C4-2B (cell line): ENCODE results near the gene COG5.

ENCODE experiments used
- H3K27ac ChIP-seq: fragments of 450-650 bp; 2 replicates; pipeline ENCODE4 v1.5.1; 2017
- ZFX ChIP-seq: fragments of 450-650 bp; IDR thresholded peaks from 2 replicates; pipeline ENCODE4 v1.6.1; 2017
- TF ChIP-seq, protein P1 (sequence below): fragments of 450-650 bp; conservative IDR thresholded peaks from 2 replicates; pipeline ENCODE4 v1.5.1; 2017; ENCODE audit warnings: mild to moderate bottlenecking

COG5 gene

DNA sequence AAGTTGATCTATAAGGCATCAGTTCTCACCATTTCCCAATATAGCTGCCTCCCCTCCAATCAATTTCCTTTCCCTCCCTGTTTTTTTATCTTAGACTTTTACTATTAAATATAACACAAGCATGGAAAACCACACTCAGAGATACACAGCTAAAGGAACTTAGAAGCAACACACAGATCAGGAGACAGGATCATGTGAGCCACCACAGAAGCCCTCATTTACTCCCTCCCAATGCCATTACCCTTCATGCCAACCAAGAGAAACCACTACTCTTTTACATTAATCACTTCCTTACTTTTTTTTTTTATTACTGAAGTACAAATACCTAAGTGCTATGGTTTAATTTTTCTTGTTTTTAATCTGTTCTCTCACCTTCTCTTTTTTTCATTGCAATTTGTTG is 33.0 kb downstream of the COG5 start:
- H3K27ac ChIP-seq: no peak overlapping the region
- TF ChIP-seq, protein P1, sequence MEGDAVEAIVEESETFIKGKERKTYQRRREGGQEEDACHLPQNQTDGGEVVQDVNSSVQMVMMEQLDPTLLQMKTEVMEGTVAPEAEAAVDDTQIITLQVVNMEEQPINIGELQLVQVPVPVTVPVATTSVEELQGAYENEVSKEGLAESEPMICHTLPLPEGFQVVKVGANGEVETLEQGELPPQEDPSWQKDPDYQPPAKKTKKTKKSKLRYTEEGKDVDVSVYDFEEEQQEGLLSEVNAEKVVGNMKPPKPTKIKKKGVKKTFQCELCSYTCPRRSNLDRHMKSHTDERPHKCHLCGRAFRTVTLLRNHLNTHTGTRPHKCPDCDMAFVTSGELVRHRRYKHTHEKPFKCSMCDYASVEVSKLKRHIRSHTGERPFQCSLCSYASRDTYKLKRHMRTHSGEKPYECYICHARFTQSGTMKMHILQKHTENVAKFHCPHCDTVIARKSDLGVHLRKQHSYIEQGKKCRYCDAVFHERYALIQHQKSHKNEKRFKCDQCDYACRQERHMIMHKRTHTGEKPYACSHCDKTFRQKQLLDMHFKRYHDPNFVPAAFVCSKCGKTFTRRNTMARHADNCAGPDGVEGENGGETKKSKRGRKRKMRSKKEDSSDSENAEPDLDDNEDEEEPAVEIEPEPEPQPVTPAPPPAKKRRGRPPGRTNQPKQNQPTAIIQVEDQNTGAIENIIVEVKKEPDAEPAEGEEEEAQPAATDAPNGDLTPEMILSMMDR: no peak
- TF ChIP-seq ZFX: no peak

DNA sequence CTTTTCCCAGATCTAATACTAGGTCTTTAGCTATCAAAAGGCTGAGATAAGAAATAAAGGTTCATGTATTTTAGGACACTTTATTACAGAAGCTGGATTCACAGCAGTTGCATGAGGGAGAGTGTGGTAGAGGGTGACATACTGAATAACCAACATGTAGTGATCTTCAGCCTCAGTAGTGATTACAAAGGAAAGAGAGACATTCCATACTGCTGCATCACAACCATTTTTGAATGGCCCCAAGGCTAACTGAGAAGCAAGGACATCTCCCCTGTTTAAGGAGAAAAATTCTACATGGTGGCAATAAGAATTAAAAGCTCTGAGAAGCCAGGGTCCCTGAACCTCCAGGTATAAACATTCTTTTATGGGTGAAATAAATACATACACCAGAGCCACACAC is 35.3 kb downstream of the COG5 start:
- H3K27ac ChIP-seq: peak overlapping the region; percentile 98
- TF ChIP-seq ZFX: no peak
- TF ChIP-seq, protein P1: no peak

DNA sequence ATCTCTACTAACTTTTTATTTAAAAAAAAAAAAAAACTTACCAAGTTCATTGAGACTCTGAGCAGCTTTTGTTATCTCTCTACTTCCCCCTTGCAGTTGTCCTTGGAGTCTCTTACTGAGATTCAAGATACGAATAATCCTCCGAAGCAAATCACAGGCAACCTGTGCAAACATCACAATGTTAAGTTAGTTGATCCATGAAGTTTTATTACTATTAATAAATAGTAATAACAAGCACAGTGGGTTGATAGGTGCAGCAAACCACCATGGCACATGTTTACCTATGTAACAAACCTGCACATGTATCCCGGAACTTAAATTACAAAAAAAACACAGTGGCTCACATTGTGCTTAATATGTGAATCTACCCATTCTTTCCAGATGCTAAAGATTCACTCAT is 36.5 kb downstream of the COG5 start:
- peak overlapping the region; percentile 98; the same call in 1 of the 2 replicates for H3K27ac ChIP-seq
- TF ChIP-seq, protein P1: peak; percentile 14; the same call in 1 of the 2 replicates
- TF ChIP-seq ZFX: no peak

DNA sequence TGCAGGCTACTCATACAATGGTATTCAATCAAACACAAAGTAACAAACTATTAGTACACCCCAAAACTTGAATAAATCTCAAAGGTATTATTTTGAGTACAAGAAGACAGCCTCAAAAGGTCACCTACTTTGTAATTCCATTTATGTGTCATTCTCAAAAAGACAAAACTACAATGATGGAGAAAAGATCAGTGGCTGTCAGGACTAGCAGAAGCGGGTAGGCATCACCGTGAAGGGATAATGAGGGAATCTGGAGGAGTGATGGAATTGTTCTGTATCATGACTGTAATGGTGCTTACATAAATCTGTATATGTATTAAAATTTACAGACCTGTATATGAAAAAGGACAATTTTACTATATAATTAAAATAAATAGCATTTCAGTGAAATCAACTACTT is 37.0 kb downstream of the COG5 start:
- TF ChIP-seq ZFX: no peak
- TF ChIP-seq, protein P1: no peak
- H3K27ac ChIP-seq: no peak overlapping the region

DNA sequence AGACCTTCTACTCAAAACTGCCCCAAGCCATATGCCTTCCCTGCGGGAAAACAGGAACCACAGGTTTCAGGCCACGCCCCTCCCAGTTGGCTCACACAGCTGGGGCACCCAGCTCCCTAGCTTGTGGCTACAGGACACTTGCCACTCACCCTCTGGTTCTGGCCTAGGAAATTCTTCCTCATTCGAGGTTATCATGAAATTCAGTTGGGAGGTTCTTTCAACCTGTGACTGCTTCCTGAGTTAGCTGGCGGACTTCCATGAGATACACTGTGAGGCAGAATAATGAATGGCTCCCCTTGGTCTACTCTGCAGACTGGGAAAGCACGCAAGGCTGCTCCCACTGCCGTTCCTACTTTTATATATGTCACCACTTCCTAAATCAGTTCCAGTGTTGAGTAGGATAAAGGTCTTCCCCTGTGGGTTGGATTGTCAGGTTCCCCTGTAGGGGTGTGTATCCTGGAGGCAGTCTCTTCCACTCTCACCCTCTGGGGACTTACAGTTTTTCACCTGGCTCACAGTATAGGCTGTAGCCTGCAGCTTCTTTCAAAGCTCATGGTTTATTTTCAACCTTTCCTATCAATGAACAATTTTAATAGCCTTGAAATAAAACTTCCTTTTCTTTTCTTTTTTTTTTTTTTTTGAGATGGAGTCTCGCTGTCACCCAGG is 56.9 kb downstream of the COG5 start:
- TF ChIP-seq, protein P1: no peak
- TF ChIP-seq ZFX: no peak
- H3K27ac ChIP-seq: peak overlapping the region; percentile 89

DNA sequence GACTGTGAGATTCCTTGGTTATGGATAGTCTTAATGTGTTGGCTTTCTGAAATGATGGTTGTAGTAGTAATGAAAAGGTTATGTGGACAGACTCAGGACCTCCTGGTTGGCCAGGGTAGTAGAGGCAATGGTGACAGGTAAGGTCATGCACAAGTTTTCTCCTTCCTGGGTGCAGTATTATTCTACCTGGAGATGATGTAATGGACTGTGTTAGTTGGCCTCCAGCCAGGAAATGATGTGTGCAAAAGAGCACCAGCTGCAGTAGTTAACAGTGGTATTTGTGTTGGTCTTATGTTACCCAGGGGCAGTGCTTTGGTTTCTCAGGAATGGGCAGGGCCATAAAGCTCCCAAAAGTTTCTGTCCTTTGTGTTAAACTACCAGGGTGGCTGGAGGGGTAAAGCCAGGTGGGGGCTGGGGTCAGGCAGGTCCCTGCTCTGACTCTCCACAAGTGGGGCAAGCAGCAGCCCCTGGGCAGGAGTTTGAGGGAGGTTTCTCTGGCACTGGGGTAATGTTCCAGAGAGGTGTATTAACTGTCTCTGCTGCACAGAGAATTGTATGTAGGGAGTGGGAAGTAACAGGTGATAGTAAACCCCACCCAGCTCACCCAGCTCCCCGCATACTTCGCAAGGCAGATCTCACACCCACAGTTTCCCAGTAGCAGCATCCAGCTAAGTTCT is 57.6 kb downstream of the COG5 start:
- TF ChIP-seq, protein P1: no peak
- no peak for TF ChIP-seq ZFX
- H3K27ac ChIP-seq: peak overlapping the region; percentile 89

DNA sequence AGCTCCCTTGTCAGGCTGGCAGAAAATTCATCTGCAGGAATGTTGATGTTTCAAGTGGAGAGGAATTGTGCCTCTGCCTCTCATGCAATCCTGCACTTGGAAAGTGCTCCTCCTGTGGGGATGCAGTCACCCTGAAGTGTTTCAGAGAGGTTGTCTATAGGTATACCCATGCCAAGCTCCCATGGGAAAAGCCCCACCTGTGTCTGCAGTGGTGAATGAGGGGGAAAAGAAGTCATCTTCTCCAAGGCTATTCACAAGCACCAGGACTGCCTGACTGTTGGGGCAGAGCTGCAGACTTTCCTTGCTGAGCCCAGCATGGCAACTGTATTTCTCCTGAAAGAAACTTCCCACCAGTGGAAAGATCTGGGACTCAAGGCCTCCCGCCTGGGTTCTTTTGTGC is 58.4 kb downstream of the COG5 start:
- TF ChIP-seq, protein P1: no peak
- no peak for TF ChIP-seq ZFX
- peak overlapping the region; percentile 89 for H3K27ac ChIP-seq
